NCI-H2107 treated with DMSO at 0.1 percent for 48 hours (cell line): Measurements from ENCODE around the gene NRCAM.

ENCODE experiments used
- DNase-seq: peaks from one replicate; lab custom pipeline; 2025; ENCODE audit not compliant: unreplicated experiment; lab: John Stamatoyannopoulos, UW

NRCAM gene

GRCh38 chr7:108313086-108313485, 143.2 kb downstream of the NRCAM start:
- no peak for DNase-seq

GRCh38 chr7:108311446-108312168, 144.6 kb downstream of the NRCAM start:
- no peak for DNase-seq

GRCh38 chr7:108310351-108310750, 145.9 kb downstream of the NRCAM start:
- DNase-seq = no peak

- DNase-seq = no peak
Observed at GRCh38 chr7:108308903-108309302, 147.3 kb downstream of the NRCAM start.

- no peak for DNase-seq
Observed at GRCh38 chr7:108308276-108308675, 148.0 kb downstream of the NRCAM start.

- DNase-seq = no peak
Observed at GRCh38 chr7:108307595-108307994, 148.6 kb downstream of the NRCAM start.

GRCh38 chr7:108307194-108307593, 149.0 kb downstream of the NRCAM start:
- DNase-seq = no peak

- DNase-seq = no peak
Observed at GRCh38 chr7:108303332-108303731, 152.9 kb downstream of the NRCAM start.

GRCh38 chr7:108301387-108301786, 154.8 kb downstream of the NRCAM start:
- no peak for DNase-seq

- DNase-seq = no peak
Observed at GRCh38 chr7:108299251-108299973, 156.8 kb downstream of the NRCAM start.

GRCh38 chr7:108296911-108297310, 159.3 kb downstream of the NRCAM start:
- no peak for DNase-seq

GRCh38 chr7:108294595-108294994, 161.6 kb downstream of the NRCAM start:
- no peak for DNase-seq

- no peak for DNase-seq
Observed at GRCh38 chr7:108293149-108293612, 163.1 kb downstream of the NRCAM start.

- no peak for DNase-seq
Observed at GRCh38 chr7:108292541-108292940, 163.7 kb downstream of the NRCAM start.

- no peak for DNase-seq
Observed at GRCh38 chr7:108291791-108292440, 164.3 kb downstream of the NRCAM start.

- DNase-seq = no peak
Observed at GRCh38 chr7:108291152-108291508, 165.1 kb downstream of the NRCAM start.

- DNase-seq = no peak
Observed at GRCh38 chr7:108290459-108291151, 165.6 kb downstream of the NRCAM start.

- no peak for DNase-seq
Observed at GRCh38 chr7:108289852-108290251, 166.4 kb downstream of the NRCAM start.

GRCh38 chr7:108287857-108288256, 168.4 kb downstream of the NRCAM start:
- DNase-seq = no peak

- no peak for DNase-seq
Observed at GRCh38 chr7:108286290-108286904, 169.8 kb downstream of the NRCAM start.

GRCh38 chr7:108285778-108286177, 170.5 kb downstream of the NRCAM start:
- no peak for DNase-seq
